OCI-LY3 (cell line): ENCODE results near the gene TGM5.
A peak's percentile ranks its signal among the peaks of the same experiment; 100 is the strongest.
"Not testable (repeated sequence)": the region's sequence is repeated elsewhere in the genome, so short reads cannot be mapped to it uniquely, and the experiment has no call there.

Source experiments
- H2AFZ ChIP-seq: fragments of 200-600, 300-600 bp; shearing (Covaris generic); 2 replicates; pipeline ENCODE4 v1.6.0; 2014; ENCODE audit warnings: antibody characterized with exemption, low read depth, low read length
- H3K27ac ChIP-seq: fragments of 200-600, 300-600 bp; sonication (generic); 2 replicates; pipeline ENCODE4 v1.5.1; 2014; ENCODE audit warnings: mild to moderate bottlenecking, low read length, moderate library complexity, mixed read lengths
- H3K27me3 ChIP-seq: fragments of 200-600, 300-600 bp; sonication (generic); 2 replicates; pipeline ENCODE4 v1.6.1; 2014; ENCODE audit warnings: low read depth, low read length, mixed read lengths
- H3K36me3 ChIP-seq: fragments of 200-600, 300-600 bp; sonication (generic); replicated peaks from 2 replicates; pipeline ENCODE3; 2014; ENCODE audit warnings: low read depth, low read length, mixed read lengths
- H3K4me1 ChIP-seq: fragments of 300-600, 200-600 bp; sonication (generic); 2 replicates; pipeline ENCODE4 v1.6.1; 2014; ENCODE audit warnings: low read length, mixed read lengths
- H3K4me2 ChIP-seq: fragments of 200-600, 300-600 bp; sonication (generic); 2 replicates; pipeline ENCODE4 v1.6.1; 2014; ENCODE audit warnings: low read length, mixed read lengths
- H3K4me3 ChIP-seq: fragments of 300-600, 200-600 bp; sonication (generic); 2 replicates; pipeline ENCODE4 v1.5.1; 2014; ENCODE audit warnings: antibody characterized with exemption, mild to moderate bottlenecking, low read length, moderate library complexity
- H3K79me2 ChIP-seq: fragments of 300-600, 200-600 bp; shearing (Covaris generic); 2 replicates; pipeline ENCODE4 v1.6.1; 2014; ENCODE audit warnings: mild to moderate bottlenecking, low read length, mixed read lengths
- H3K9ac ChIP-seq: fragments of 300-600, 200-600 bp; shearing (Covaris generic); 2 replicates; pipeline ENCODE4 v1.6.0; 2014; ENCODE audit warnings: mild to moderate bottlenecking, low read length, moderate library complexity
- H3K9me3 ChIP-seq: fragments of 200-600, 300-600 bp; shearing (Covaris generic); 2 replicates; pipeline ENCODE4 v1.6.1; 2014; ENCODE audit warnings: low read length, mixed read lengths; ENCODE audit not compliant: insufficient read depth
- H4K20me1 ChIP-seq: fragments of 200-600, 300-600 bp; sonication (generic); 2 replicates; pipeline ENCODE4 v1.6.1; 2016; ENCODE audit warnings: low read length, mixed read lengths; ENCODE audit not compliant: insufficient read depth
- EZH2phosphoT487 ChIP-seq: fragments of 200-600 bp; shearing (Covaris generic); IDR thresholded peaks from 2 replicates; pipeline ENCODE4 v1.6.1; 2018; ENCODE audit warnings: antibody characterized with exemption, mixed run types, low read depth
- TF ChIP-seq, protein P1 (sequence below): fragments of 200-600, 300-600 bp; sonication (generic); IDR thresholded peaks from 2 replicates; pipeline ENCODE4 v1.5.1; 2014; ENCODE audit warnings: antibody characterized with exemption, low read length, low read depth

The TGM5 gene

DNA sequence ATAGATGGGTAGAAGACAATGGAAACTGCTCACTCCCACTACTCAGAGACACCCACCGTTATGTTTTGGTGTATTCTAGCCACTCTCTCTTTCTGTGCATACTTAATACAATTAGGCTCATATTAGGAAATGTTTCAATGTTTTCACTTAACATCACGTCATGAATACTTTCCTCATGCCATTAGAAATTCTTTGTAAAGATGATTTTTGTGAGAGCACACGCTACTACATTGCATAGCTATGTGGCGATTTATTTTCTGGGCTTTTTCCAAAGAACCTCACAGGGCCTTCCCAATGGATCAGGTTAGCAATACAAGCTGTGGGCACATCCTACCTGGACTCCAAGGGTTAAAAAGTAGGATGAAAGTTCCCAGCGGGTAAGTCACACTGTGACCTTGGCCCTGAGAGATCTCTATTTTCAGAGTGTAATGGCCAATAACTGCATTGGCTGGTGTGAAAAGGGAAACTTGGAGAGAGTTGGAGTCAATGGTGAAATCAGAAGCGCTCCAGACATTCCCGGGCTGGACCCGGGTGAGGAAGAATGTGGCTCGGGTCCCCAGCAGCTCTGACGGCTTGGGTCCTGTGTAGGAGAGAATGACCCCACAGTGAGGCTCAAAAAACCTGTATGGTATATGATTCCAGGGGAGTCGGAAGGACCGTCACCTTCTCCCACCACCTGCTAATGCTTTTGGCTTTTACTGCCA lies 25.8 kb upstream of the TGM5 start:
- no peak overlapping the region for H3K4me2 ChIP-seq
- H3K79me2 ChIP-seq: no peaks in the 10 kb centered on the region
- H3K36me3 ChIP-seq: no peaks in the 10 kb centered on the region
- no peak overlapping the region for H3K9ac ChIP-seq
- H3K9me3 ChIP-seq: no peaks in the 10 kb centered on the region
- H3K27ac ChIP-seq: no peak overlapping the region
- H3K4me3 ChIP-seq: no peak overlapping the region
- H3K27me3 ChIP-seq: peaks cover 9% of the 10 kb centered on the region; the same call in 1 of the 2 replicates
- H3K4me1 ChIP-seq: no peaks in the 10 kb centered on the region
- TF ChIP-seq EZH2phosphoT487: no peak
- H4K20me1 ChIP-seq: no peaks in the 10 kb centered on the region
- no peak overlapping the region for H2AFZ ChIP-seq

DNA sequence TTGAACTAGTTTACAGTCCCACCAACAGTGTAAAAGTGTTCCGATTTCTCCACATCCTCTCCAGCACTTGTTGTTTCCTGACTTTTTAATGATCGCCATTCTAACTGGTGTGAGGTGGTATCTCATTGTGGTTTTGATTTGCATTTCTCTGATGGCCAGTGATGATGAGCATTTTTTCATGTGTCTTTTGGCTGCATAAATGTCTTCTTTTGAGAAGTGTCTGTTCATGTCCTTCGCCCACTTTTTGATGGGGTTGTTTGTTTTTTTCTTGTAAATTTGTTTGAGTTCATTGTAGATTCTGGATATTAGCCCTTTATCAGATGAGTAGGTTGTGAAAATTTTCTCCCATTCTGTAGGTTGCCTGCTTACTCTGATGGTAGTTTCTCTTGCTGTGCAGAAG lies 22.9 kb upstream of the TGM5 start:
- H3K4me3 ChIP-seq, H2AFZ ChIP-seq, H3K36me3 ChIP-seq, H3K79me2 ChIP-seq, H3K9me3 ChIP-seq, H3K27ac ChIP-seq, H3K27me3 ChIP-seq, H3K4me2 ChIP-seq, H4K20me1 ChIP-seq, H3K9ac ChIP-seq: not testable (repeated sequence)
- peaks cover 10% of the 10 kb centered on the region for H3K4me1 ChIP-seq

DNA sequence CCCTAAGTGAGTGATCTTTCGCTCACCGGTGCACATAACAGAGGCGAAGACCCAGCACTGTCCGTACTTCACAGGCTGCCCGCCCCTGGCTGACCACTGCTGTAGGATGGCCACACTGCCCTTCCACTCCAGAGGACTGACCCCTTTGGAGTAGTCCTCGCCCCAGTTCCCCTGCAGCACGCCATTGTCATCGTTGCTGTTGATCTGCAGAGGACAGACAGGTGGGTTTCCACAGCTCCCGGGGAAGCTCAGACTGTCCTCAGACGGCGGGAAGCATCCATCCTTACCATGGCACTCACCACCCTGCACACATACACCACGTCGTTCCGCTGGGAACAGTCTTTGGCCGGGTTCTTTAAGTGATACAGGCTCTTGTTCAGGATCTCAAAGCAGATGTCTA lies 20.5 kb upstream of the TGM5 start:
- Histone ChIP-seq H3K4me3 (no peak overlapping the region), H3K27me3 (peaks cover 8% of the 10 kb centered on the region; the same call in 1 of the 2 replicates), H3K4me2 (no peak overlapping the region), H3K9ac (no peak overlapping the region), H4K20me1 (no peaks in the 10 kb centered on the region), H3K27ac (no peak overlapping the region), H3K9me3 (no peaks in the 10 kb centered on the region), H3K36me3 (no peaks in the 10 kb centered on the region), H3K4me1 (peaks cover 17% of the 10 kb centered on the region), H2AFZ (no peak overlapping the region), H3K79me2 (no peaks in the 10 kb centered on the region)
- TF ChIP-seq, protein P1, sequence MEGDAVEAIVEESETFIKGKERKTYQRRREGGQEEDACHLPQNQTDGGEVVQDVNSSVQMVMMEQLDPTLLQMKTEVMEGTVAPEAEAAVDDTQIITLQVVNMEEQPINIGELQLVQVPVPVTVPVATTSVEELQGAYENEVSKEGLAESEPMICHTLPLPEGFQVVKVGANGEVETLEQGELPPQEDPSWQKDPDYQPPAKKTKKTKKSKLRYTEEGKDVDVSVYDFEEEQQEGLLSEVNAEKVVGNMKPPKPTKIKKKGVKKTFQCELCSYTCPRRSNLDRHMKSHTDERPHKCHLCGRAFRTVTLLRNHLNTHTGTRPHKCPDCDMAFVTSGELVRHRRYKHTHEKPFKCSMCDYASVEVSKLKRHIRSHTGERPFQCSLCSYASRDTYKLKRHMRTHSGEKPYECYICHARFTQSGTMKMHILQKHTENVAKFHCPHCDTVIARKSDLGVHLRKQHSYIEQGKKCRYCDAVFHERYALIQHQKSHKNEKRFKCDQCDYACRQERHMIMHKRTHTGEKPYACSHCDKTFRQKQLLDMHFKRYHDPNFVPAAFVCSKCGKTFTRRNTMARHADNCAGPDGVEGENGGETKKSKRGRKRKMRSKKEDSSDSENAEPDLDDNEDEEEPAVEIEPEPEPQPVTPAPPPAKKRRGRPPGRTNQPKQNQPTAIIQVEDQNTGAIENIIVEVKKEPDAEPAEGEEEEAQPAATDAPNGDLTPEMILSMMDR: no peak
- TF ChIP-seq EZH2phosphoT487: no peak

DNA sequence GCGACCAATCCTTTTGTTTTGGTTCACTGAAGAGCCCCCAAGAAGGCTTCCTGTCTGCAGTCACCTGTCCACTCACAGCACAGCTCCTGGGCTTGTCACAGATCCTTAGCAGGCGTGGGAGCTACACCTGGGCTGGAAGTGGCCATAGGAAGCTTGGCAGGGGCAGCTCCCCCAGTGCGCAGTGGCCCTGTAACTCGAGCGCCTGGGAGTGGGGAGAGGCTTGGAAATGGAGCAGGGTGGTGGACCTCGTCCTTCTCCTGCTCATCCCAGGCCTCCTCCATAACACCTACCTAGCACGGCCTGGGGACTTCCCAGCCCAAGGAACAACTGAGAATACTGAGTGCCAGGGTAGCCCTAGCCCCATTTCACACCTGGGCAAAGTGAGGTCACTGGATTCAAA lies 19.3 kb upstream of the TGM5 start:
- H4K20me1 ChIP-seq: no peaks in the 10 kb centered on the region
- H3K9me3 ChIP-seq: no peaks in the 10 kb centered on the region
- H2AFZ ChIP-seq: peak overlapping the region; percentile 71
- no peak overlapping the region for H3K27ac ChIP-seq
- H3K36me3 ChIP-seq: no peaks in the 10 kb centered on the region
- H3K4me3 ChIP-seq: no peak overlapping the region
- H3K9ac ChIP-seq: no peak overlapping the region
- H3K4me1 ChIP-seq: peaks cover 17% of the 10 kb centered on the region
- TF ChIP-seq EZH2phosphoT487: no peak
- TF ChIP-seq, protein P1: no peak
- H3K27me3 ChIP-seq: peaks cover 8% of the 10 kb centered on the region; the same call in 1 of the 2 replicates
- no peak overlapping the region for H3K4me2 ChIP-seq
- H3K79me2 ChIP-seq: no peaks in the 10 kb centered on the region

DNA sequence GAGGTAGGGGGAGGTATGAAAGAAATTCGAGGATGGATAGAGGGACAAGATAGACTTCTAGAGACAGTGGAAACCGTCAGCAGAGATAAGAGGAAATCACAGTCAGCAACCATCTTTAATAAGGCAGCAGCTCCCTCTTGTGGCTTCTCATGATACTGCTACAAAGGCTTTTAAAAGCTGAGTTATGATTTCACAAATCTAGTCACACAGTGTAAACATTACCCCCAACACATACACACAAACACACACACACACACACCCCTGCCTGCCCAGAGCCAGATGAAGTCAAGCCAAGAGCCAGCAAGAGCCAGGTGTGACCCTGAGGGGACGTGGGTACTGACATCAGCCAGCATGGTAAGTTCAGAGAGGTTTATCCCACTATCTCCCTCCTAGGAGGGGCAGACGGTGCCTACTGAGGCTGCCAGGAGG lies 18.9 kb upstream of the TGM5 start:
- H3K27me3 ChIP-seq: peaks cover 8% of the 10 kb centered on the region; the same call in 1 of the 2 replicates
- peak overlapping the region; percentile 89 for H2AFZ ChIP-seq
- no peaks in the 10 kb centered on the region for H3K9me3 ChIP-seq
- H3K79me2 ChIP-seq: no peaks in the 10 kb centered on the region
- H3K27ac ChIP-seq: no peak overlapping the region
- no peaks in the 10 kb centered on the region for H3K36me3 ChIP-seq
- peak overlapping the region; percentile 73 for H3K4me3 ChIP-seq
- peak overlapping the region; percentile 53 for H3K9ac ChIP-seq
- H4K20me1 ChIP-seq: no peaks in the 10 kb centered on the region
- TF ChIP-seq, protein P1: peak; percentile 93
- no peak for TF ChIP-seq EZH2phosphoT487
- H3K4me2 ChIP-seq: peak overlapping the region; percentile 71
- peaks cover 17% of the 10 kb centered on the region for H3K4me1 ChIP-seq
